ENCODE results near the gene LRP8.

DNA sequence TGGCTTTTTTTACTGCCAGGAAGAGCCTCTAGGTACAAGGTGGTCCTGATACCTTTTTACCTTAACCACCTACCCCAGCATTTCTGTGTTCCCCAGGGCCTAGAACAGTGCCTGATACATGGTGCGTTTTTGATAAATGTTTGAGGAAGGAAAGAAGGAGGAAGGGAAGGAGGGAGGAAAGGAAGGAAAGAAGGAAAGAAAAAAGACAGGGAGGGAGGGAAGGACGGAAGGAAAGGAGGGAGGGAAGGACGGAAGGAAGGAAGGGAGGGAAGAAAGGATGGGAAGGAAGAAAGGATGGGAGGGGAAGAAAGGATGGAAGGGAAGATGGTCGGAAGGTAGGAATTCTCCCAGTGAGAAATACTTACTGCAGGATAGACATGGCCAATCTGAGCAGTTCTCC lies 77.5 kb downstream of the LRP8 start:
- no peak for TF ChIP-seq EZH2 (IDR thresholded peaks at IDR 0.05; ENCODE audit: borderline replicate concordance, insufficient read depth, low read depth, low read length, poor library complexity, severe bottlenecking)
- TF ChIP-seq, protein P1, sequence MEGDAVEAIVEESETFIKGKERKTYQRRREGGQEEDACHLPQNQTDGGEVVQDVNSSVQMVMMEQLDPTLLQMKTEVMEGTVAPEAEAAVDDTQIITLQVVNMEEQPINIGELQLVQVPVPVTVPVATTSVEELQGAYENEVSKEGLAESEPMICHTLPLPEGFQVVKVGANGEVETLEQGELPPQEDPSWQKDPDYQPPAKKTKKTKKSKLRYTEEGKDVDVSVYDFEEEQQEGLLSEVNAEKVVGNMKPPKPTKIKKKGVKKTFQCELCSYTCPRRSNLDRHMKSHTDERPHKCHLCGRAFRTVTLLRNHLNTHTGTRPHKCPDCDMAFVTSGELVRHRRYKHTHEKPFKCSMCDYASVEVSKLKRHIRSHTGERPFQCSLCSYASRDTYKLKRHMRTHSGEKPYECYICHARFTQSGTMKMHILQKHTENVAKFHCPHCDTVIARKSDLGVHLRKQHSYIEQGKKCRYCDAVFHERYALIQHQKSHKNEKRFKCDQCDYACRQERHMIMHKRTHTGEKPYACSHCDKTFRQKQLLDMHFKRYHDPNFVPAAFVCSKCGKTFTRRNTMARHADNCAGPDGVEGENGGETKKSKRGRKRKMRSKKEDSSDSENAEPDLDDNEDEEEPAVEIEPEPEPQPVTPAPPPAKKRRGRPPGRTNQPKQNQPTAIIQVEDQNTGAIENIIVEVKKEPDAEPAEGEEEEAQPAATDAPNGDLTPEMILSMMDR (IDR thresholded peaks at IDR 0.05): no peak

Measured in B cell (primary cell).